Frontal cortex (tissue), 4 donors: ENCODE results near the gene DPY19L3. TPM values are rescaled to one million over a fixed set of nuclear protein-coding genes. Genes with fewer than 3 reads are reported as not detected.
"Not testable (repeated sequence)": the region's sequence is repeated elsewhere in the genome, so short reads cannot be mapped to it uniquely, and the experiment has no call there.

Experiments
- DNase-seq, 2 donors: peaks; one replicate each; pipeline ENCODE4 v3.0.0; 2012; ENCODE audit warnings: low spot score in 2 of 2
- FAIRE-seq: peaks from 2 replicates; lab custom pipeline; 2012; peaks lifted over from hg19 to GRCh38; lab: Jason Lieb, UNC
- total RNA-seq: library from RNA; depleted of rRNA; stranded (reverse); fragments of >200 nt; gene quantifications from one replicate; pipeline ENCODE4 v1.2.3, GENCODE V29; 2014
- donor health status: control.
- donor health status: control.
- donor health status: control.

DPY19L3 gene
- total RNA-seq, 1 donor from 2014 or later = 28.9 TPM

DNA sequence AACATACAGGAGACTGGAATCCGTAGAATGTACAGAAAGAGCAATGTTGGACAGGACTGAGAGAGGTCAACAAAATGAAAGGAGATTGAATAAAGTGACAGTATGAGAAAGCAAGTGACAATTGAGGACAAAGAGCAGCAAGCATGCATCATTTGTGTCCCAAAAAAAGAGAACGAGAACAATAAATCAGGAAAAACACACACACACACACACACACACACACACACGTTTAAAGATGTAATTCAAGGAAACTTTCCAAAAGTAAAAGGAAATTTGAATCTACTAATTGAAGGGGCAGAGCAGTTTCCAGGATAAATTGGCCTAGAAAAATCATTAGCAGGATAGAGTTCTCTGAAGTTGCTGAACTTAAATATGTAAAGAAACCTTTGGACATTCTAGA lies 16.9 kb downstream of the DPY19L3 start:
- no peak for DNase-seq
- FAIRE-seq = no peak

DNA sequence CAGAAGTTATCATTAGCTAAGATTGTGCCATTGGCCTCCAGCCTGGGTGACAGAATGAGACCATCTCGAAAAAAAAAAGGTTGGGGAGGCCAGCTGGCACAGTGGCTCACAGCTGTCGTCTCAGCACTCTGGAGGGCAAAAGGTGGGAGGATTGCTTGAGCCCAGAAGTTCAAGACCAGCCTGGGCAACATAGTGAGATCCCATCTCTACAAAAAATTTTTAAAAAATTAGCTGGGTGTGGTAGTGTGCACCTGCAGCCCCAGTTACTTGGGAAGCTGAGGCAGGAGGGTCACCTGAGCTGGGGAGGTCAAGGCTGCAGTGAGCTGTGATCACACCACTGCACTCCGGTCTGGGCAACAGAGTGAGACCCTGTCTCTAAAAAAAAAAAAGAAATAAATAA lies 18.4 kb downstream of the DPY19L3 start:
- FAIRE-seq, DNase-seq: not testable (repeated sequence)

DNA sequence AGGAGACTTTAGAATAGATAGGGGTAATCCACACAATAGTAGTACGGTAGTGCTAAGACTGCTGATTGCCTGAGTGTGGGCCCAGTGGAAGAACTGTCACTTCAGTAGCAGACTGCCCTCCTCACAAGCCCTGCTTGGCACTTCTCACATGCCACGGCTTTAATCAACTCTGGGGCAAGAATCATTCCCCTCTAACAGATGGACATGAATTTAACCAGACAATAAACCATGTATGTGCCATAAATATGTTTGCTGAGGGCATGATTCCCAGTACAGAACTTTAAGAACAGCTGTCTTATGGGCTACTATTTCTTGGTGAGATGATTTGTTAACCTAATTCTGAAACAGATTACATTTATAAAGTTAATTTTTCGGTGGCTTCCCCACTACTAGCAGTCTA lies 22.0 kb downstream of the DPY19L3 start:
- FAIRE-seq (no peak), DNase-seq (no peak)

DNA sequence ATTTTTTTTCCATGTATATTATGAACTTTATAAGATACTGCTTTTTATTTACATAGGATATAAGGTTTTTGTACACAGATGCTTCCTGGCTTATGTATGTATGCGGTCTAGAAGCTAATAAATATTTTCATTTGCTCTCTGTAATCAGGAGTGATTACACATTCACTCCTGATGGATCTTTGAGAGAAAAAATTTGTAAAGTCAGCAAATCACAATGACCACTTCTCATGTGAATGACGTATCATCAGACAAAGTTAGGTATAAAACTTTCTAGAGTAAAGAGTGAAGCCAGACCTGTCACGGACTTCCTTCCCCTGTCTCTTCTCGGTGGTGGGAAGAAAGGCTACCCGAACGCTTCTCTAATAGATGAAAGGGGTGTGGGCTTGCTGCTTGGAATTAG lies 31.1 kb downstream of the DPY19L3 start:
- FAIRE-seq = no peak

DNA sequence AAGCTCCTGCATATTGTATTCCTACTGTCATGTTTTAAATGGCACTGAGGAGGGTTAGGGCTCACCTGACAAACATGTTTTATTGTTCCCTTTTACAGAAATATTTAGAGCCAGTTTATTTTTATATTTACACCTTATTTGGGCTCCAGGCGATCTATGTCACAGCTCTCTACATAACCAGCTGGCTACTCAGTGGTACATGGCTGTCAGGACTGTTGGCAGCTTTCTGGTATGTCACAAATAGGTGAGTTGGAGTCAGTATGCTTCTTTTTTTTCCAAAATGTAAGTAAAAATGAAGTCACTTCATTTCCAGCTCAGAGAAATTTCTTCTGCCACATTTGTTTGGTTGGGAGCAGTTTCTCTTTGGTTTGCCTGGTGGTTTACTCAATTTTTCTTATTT lies 31.5 kb downstream of the DPY19L3 start:
- DNase-seq (no peak), FAIRE-seq (no peak)

More for the DNA sequence above, 31.1 kb downstream of the DPY19L3 start:
- DNase-seq = no peak

DNA sequence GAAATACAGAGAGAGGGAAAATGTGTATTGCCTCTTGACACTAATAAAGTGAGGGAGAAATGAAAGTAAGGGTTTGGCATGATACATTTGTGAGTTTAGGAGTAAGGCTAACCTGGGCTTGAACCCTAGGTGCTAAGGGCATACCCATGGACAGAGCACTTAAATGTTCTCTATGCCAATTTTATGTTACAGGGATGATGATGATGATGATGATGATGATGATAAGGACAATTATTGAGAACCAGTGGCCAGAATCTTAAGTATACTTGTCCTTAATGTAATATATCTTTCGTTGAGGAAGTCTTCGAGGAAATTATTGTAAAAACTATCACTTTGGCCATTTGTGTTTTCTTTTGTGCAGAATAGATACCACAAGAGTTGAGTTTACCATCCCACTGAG lies 33.2 kb downstream of the DPY19L3 start:
- no peak for FAIRE-seq
- DNase-seq = no peak

DNA sequence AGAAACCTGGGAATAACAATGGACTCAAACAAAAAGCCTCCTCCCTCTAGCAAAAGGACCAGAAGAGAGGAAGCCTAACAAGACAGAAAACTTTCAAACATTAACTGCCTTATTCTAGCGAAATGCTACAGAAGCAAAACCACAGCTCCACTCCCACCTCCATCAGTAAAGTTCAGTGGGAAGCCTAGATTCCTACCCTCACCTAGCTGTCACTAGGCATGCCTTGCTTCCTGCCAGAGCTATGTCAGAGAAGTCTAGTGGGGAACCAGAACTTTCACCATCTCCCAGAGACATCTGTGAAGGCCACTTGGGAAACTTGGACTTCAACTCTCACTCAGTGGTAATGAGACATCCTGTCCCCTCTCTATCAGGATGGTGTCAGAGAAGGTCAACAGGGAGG lies 37.1 kb downstream of the DPY19L3 start:
- no peak for DNase-seq

DNA sequence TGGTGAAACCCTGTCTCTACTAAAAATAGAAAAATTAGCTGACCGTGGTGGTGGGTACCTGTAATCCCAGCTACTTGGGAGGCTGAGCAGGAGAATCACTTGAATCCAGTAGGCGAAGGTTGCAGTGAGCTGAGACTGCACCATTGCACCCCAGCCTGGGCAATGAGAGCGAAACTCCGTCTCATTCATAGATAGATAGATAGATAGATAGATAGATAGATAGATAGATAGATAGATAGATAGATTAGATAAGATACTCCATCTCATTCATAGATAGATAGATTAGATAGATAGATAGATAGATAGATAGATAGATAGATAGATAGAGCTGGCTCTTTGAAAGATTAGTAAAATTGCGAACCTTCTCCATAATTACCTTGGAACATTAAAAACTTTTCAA lies 42.0 kb downstream of the DPY19L3 start:
- not testable (repeated sequence) for DNase-seq, FAIRE-seq

More for the DNA sequence above, 37.1 kb downstream of the DPY19L3 start:
- no peak for FAIRE-seq

DNA sequence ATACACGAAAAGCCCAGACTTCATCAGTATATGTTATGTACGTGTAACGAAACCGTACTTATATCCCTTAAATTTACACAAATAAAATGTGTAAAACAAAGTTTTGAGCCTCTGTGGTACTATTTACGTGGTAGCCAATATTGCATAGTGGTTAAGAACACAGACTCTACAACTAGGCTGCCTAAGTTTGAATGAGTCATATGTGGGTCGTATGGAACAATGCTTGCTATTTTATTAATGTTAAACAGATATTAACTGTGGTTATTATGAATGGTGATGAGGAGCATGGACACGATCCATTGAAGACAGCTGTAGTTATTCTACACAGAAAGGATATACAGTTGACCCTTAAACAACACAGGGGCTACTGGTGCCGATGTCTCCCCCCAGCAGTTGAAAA lies 42.5 kb downstream of the DPY19L3 start:
- DNase-seq = no peak
- no peak for FAIRE-seq

DNA sequence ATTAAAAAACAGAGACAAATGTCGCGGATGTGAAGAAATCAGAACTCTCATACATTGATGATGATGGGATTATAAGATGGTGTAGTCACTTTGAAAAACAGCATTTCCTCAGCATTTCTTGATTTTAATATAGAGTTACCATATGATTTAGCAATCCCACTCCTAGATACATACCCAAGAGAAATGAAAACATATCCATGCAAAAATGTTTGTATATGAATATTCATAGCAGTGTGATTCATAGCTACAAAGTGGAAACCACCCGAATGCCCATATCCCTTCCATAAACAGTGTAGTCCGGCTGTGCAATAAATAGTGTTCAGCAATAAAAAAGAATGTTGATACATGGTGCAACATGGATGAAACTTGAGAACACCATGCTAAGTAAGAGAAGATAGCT lies 44.6 kb downstream of the DPY19L3 start:
- FAIRE-seq = no peak

DNA sequence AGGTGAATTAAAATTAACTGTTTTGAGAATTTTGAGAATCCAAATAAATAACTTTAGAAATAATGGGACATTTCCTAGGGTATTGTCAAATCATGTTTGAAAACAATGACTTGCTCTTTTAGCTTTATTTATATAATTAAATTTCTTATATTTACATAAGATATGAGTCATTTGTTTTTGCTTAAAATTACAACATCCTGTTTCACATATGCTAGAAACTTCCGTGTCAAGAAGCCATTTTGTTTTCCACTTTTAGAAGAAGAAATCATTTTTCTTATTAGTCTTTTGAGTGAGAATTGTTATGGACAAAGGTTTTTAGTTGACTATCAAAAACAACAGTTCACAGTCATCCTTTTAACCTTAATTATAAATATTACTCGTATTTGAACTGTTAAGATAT lies 48.2 kb downstream of the DPY19L3 start:
- DNase-seq (no peak), FAIRE-seq (peak; percentile 69)

More for the DNA sequence above, 44.6 kb downstream of the DPY19L3 start:
- DNase-seq = no peak

DNA sequence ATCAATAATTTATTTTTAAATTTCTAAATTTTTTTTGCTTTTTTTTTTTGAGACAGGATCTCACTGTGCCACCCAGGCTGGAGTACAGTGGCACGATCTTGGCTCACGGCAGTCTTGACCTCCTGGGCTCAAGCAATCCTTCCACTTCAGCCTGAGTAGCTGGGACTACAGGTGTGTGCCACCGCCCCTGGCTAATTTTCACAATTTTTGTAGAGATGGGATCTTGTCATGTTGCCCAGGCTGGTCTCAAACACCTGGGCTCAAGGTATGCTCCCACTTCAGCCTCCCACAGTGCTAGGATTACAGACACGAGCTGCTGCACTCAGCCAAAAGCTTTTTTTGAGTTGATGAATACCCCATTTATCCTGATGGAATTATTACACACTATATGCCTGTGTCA lies 50.8 kb downstream of the DPY19L3 start:
- DNase-seq = no peak
- FAIRE-seq = no peak

DNA sequence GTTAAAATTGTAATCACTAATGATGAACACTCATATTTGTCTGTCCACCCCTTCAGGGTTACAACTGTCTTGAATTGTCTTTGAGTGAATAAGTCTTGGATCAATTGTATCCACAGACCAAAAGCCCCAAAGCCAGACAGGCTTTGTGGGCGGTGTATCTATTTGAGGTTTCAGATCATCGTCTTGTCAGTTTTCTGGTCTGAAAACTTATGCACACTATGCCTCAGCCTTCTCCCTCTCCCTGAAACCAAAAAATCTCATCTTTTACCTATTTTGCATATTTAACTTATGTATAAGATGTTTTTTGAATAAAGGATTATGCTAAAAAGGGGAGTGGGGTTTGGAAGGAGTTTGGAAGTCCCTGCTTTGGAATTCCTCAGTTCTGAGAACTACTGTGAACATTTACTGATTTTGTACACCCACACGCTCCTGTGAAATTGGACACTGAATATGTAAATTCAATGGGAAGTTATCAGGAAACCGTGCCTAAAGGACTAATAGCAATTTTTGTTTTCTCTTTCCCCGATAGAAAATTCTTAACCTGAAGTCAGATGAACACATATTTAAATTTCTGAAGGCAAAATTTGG lies 52.1 kb downstream of the DPY19L3 start:
- no peak for FAIRE-seq
- DNase-seq = no peak

DNA sequence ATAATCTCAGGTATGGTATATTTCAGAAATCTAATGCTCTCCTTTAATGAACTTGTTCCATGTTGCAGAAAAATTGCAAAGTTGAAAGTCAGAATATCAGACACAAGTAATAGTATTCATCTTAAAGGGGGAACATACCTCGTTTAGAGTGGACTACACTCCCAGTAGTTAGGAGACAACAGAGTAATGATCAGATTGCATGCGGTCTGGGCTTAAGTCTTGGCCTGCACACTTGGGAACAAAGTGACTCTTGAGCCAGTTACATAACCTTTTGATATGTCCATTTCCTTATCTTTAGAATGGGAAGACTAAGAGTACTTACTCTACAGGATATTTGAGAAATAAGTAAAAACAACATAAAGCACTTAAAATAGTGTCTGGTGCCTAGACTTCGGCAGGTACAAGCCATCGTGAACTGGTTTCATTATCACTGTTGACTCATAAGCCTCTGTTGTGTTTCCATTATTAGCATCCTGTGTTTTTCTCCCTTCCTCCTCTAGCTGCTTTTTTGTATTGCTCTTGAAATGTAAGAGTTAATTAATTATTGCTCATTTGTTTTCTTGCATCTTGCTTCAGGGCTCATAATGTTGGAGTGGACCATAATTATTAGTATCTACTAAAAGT lies 53.0 kb downstream of the DPY19L3 start:
- DNase-seq = no peak
- FAIRE-seq = no peak

DNA sequence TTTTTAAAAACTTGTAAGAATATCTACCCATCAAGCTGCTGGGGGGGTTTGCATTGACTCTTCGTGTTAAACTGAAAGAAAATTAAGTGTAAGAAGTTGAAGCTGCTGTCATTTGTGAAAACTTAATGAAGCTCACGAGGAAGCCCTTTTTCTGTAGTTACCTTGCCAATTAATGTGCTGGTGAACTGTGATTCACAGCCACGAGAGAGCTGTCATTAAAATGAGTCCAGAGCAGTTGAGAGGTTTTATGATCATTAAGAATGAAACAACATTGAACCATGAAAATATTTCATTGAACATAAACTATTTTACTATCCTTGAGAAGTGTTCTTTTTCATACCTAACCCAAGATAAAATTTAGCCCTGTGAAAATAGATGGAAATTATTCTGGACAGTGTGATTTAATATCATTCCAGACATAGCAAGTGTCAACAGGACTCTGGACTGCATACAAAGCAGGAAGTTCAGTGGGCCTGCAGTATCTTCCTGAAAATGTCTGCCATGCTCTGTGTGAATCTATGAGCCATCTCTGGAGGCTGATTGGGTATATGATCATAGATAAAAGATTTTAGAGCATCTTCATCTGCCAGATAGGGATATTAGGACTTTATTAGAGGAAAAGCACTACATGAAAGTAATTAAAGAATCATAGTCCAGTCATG lies 53.8 kb downstream of the DPY19L3 start:
- no peak for DNase-seq
- FAIRE-seq = no peak

DNA sequence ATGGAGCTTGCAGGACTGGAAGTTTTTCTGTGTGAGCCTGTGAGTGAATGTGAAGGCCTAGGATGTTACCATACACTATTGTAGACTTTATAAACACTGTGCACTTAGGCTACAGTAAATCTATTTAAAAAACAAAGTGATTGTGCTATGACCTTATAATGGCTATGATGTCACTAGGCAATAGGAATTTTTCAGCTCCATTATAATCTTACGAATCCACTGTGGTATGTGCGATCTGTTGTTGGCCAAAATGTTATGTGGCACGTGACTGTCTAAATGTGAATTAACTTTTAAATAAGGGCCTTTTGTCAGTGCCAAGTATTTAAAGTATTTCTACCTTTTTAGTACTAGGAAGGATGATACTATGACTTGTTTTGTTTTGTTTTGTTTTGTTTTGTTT lies 54.9 kb downstream of the DPY19L3 start:
- FAIRE-seq (no peak), DNase-seq (no peak)

DNA sequence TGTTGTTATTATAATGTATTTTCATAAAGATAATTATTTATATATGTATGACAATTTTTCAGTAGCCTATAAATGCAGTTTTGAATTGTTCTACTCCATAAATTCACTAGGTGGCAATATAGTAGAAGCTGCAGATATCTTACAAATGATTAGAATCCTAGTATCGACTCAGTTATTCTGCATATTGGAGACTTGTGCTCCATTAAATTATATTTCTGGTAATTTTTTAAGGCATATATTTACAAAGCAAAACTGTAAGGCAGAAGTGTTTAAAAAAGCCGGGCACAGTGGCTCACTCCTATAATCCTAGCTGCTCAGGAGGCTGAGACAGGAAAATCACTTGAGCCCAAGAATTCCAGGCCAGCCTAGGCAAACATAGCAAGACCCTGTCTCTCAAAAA lies 58.7 kb downstream of the DPY19L3 start:
- no peak for DNase-seq

DNA sequence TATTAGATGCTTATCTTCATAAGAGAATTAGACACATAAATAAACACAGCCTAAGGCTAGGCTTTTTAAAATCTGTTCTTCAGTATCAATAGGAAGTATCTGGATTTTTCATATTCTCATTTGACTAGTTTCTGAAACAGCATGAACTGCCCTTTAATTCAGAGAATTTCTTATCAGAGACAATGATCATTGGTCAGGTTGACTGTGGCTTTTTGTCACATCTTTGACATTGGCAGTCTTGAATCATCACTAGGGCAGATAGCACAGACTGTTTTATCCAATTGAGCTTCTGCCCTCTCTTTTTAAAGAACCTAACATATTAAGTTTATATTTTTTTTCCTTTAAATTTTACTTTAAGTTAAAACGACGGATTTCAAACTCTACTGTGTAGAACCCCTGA lies 59.6 kb downstream of the DPY19L3 start:
- DNase-seq (no peak), FAIRE-seq (no peak)

More for the DNA sequence above, 58.7 kb downstream of the DPY19L3 start:
- FAIRE-seq = peak; percentile 86

DNA sequence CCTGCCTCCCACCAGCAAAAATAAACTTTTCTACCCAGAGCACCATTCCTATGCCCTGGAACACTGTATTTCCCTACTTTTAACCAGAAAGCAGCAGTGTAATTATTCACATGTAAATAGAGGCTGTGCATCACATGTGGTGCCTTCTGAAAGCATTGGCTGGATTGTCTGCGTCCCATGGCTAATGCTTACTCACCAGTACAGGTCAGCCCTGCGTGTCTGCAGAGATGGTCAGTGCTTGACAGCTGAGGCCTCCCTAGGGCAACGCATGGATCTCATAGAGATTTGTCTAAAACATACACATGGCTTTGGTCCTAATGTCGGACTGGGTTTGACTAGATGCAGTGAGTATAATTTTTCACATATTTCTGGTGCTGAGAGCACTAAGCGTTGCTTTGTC lies 64.2 kb downstream of the DPY19L3 start:
- no peak for FAIRE-seq

DNA sequence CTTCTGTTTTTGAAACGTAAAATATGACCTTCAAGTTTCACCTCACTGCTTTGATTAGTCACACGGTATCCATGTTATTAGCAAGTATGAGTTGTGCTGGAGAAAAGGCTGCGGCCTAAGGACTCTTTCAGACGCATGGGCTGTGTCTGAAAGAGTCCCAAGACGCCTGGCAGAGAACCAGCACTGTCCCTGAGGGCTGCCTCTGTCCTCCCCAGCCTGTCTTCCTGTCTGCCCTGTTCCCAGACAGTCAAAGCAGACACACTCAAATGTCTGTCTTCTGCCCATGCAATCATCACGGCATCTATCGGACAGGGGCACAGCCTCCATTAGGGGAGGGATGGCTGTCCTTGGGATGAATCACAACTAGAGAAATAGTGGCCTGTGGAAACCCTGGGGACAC lies 65.5 kb downstream of the DPY19L3 start:
- FAIRE-seq (no peak), DNase-seq (no peak)

More for the DNA sequence above, 64.2 kb downstream of the DPY19L3 start:
- no peak for DNase-seq

DNA sequence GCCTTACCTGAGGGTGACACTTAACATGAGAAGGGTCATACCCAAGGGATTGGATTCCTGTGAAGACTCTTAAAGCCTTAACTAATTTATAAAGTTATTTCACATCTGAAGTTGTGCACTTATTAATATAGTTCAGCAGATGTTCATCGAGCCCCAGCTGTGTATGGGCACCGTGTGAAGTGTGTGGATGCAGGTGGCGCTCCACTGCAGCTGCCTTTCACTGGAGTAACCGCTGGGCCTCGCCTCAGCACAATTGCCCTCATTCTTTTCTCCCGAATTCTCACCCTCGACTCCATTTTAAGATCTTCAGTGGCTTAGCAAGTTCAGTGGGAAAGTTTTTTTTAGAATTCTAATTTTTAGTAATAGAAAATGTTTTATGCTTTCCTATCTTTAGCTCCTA lies 66.2 kb downstream of the DPY19L3 start:
- FAIRE-seq = no peak
- no peak for DNase-seq
